ENCODE data around the gene ABCA4.

The ABCA4 gene

GRCh38 chr1:94125551-94126514 is 4.9 kb upstream of the ABCA4 start:
- DNase-seq (ENCODE audit: insufficient read length, low spot score) = no peak
- no peak for TF ChIP-seq POU2F2 (IDR thresholded peaks at IDR 0.05; ENCODE audit: low read depth, low read length)
- no peak for TF ChIP-seq TAF1 (IDR thresholded peaks at IDR 0.05; ENCODE audit: low read depth, low read length)
- no peak for TF ChIP-seq SPI1 (IDR thresholded peaks at IDR 0.05; ENCODE audit: low read depth, low read length)
- TF ChIP-seq POLR2A (IDR thresholded peaks at IDR 0.05; ENCODE audit: low read depth, low read length) = no peak
- no peak for TF ChIP-seq PAX5 (IDR thresholded peaks at IDR 0.05; ENCODE audit: insufficient read depth, low read length, severe bottlenecking)
- no peak for TF ChIP-seq POLR2AphosphoS5 (IDR thresholded peaks at IDR 0.05; ENCODE audit: low read depth, low read length)
- FAIRE-seq = no peak

- FAIRE-seq = no peak
- no peak for DNase-seq (ENCODE audit: insufficient read length, low spot score)
- TF ChIP-seq POLR2A (IDR thresholded peaks at IDR 0.05; ENCODE audit: low read depth, low read length) (no peak), PAX5 (IDR thresholded peaks at IDR 0.05; ENCODE audit: insufficient read depth, low read length, severe bottlenecking) (no peak), SPI1 (IDR thresholded peaks at IDR 0.05; ENCODE audit: low read depth, low read length) (no peak), POLR2AphosphoS5 (IDR thresholded peaks at IDR 0.05; ENCODE audit: low read depth, low read length) (no peak), POU2F2 (IDR thresholded peaks at IDR 0.05; ENCODE audit: low read depth, low read length) (no peak), TAF1 (IDR thresholded peaks at IDR 0.05; ENCODE audit: low read depth, low read length) (no peak)
Observed at GRCh38 chr1:94124538-94124937, 3.6 kb upstream of the ABCA4 start.

- DNase-seq (ENCODE audit: insufficient read length, low spot score) (no peak), FAIRE-seq (no peak)
- no peak for TF ChIP-seq PAX5 (IDR thresholded peaks at IDR 0.05; ENCODE audit: insufficient read depth, low read length, severe bottlenecking)
- TF ChIP-seq POLR2A (IDR thresholded peaks at IDR 0.05; ENCODE audit: low read depth, low read length) = no peak
- TF ChIP-seq TAF1 (IDR thresholded peaks at IDR 0.05; ENCODE audit: low read depth, low read length) = no peak
- no peak for TF ChIP-seq SPI1 (IDR thresholded peaks at IDR 0.05; ENCODE audit: low read depth, low read length)
- no peak for TF ChIP-seq POLR2AphosphoS5 (IDR thresholded peaks at IDR 0.05; ENCODE audit: low read depth, low read length)
- TF ChIP-seq POU2F2 (IDR thresholded peaks at IDR 0.05; ENCODE audit: low read depth, low read length) = no peak
Observed at GRCh38 chr1:94122201-94122970, 1.4 kb upstream of the ABCA4 start.

GRCh38 chr1:94121411-94121821 is 468 bp upstream of the ABCA4 start:
- TF ChIP-seq SPI1 (IDR thresholded peaks at IDR 0.05; ENCODE audit: low read depth, low read length) = no peak
- TF ChIP-seq TAF1 (IDR thresholded peaks at IDR 0.05; ENCODE audit: low read depth, low read length) = no peak
- TF ChIP-seq PAX5 (IDR thresholded peaks at IDR 0.05; ENCODE audit: insufficient read depth, low read length, severe bottlenecking) = no peak
- TF ChIP-seq POLR2A (IDR thresholded peaks at IDR 0.05; ENCODE audit: low read depth, low read length) = no peak
- no peak for TF ChIP-seq POLR2AphosphoS5 (IDR thresholded peaks at IDR 0.05; ENCODE audit: low read depth, low read length)
- TF ChIP-seq POU2F2 (IDR thresholded peaks at IDR 0.05; ENCODE audit: low read depth, low read length) = no peak
- DNase-seq (ENCODE audit: insufficient read length, low spot score) = no peak
- FAIRE-seq = no peak

GRCh38 chr1:94120570-94120901 is 412 bp downstream of the ABCA4 start:
- TF ChIP-seq SPI1 (IDR thresholded peaks at IDR 0.05; ENCODE audit: low read depth, low read length) (no peak), POLR2A (IDR thresholded peaks at IDR 0.05; ENCODE audit: low read depth, low read length) (no peak), PAX5 (IDR thresholded peaks at IDR 0.05; ENCODE audit: insufficient read depth, low read length, severe bottlenecking) (no peak), POLR2AphosphoS5 (IDR thresholded peaks at IDR 0.05; ENCODE audit: low read depth, low read length) (no peak), POU2F2 (IDR thresholded peaks at IDR 0.05; ENCODE audit: low read depth, low read length) (no peak), TAF1 (IDR thresholded peaks at IDR 0.05; ENCODE audit: low read depth, low read length) (no peak)
- FAIRE-seq (no peak), DNase-seq (ENCODE audit: insufficient read length, low spot score) (no peak)

GRCh38 chr1:94119796-94120569 is 965 bp downstream of the ABCA4 start:
- FAIRE-seq (no peak), DNase-seq (ENCODE audit: insufficient read length, low spot score) (no peak)
- TF ChIP-seq TAF1 (IDR thresholded peaks at IDR 0.05; ENCODE audit: low read depth, low read length) = no peak
- TF ChIP-seq SPI1 (IDR thresholded peaks at IDR 0.05; ENCODE audit: low read depth, low read length) = no peak
- TF ChIP-seq PAX5 (IDR thresholded peaks at IDR 0.05; ENCODE audit: insufficient read depth, low read length, severe bottlenecking) = no peak
- no peak for TF ChIP-seq POLR2A (IDR thresholded peaks at IDR 0.05; ENCODE audit: low read depth, low read length)
- no peak for TF ChIP-seq POLR2AphosphoS5 (IDR thresholded peaks at IDR 0.05; ENCODE audit: low read depth, low read length)
- TF ChIP-seq POU2F2 (IDR thresholded peaks at IDR 0.05; ENCODE audit: low read depth, low read length) = no peak

- DNase-seq (ENCODE audit: insufficient read length, low spot score) (no peak), FAIRE-seq (no peak)
- TF ChIP-seq POU2F2 (IDR thresholded peaks at IDR 0.05; ENCODE audit: low read depth, low read length) (no peak), POLR2A (IDR thresholded peaks at IDR 0.05; ENCODE audit: low read depth, low read length) (no peak), PAX5 (IDR thresholded peaks at IDR 0.05; ENCODE audit: insufficient read depth, low read length, severe bottlenecking) (no peak)
Observed at GRCh38 chr1:94119306-94119705, 1.6 kb downstream of the ABCA4 start.

GRCh38 chr1:94118471-94118870 is 2.5 kb downstream of the ABCA4 start:
- DNase-seq (ENCODE audit: insufficient read length, low spot score) (no peak), FAIRE-seq (no peak)
- TF ChIP-seq SPI1 (IDR thresholded peaks at IDR 0.05; ENCODE audit: low read depth, low read length) (no peak), POLR2AphosphoS5 (IDR thresholded peaks at IDR 0.05; ENCODE audit: low read depth, low read length) (no peak), POLR2A (IDR thresholded peaks at IDR 0.05; ENCODE audit: low read depth, low read length) (no peak), PAX5 (IDR thresholded peaks at IDR 0.05; ENCODE audit: insufficient read depth, low read length, severe bottlenecking) (no peak), TAF1 (IDR thresholded peaks at IDR 0.05; ENCODE audit: low read depth, low read length) (no peak), POU2F2 (IDR thresholded peaks at IDR 0.05; ENCODE audit: low read depth, low read length) (no peak)

Measured in GM12891 (cell line).